Smooth muscle cell (in vitro differentiated cells): Measurements from ENCODE around the gene C10orf71. TPM values are rescaled to one million over a fixed set of nuclear protein-coding genes. Genes with fewer than 3 reads are reported as not detected.

ENCODE experiments used
- DNase-seq: peaks from one replicate; lab custom pipeline; 2025; ENCODE audit not compliant: unreplicated experiment; lab: John Stamatoyannopoulos, UW
- H2AFZ ChIP-seq: fragments of 200-600 bp; sonication (generic); 2 replicates; pipeline ENCODE4 v1.6.0; 2016; ENCODE audit warnings: antibody characterized with exemption, low read depth, mild to moderate bottlenecking
- H3F3A ChIP-seq: fragments of 200-600 bp; sonication (generic); 2 replicates; pipeline ENCODE4 v1.6.0; 2017; ENCODE audit warnings: antibody characterized with exemption, low read depth
- H3K27ac ChIP-seq: fragments of 200-600 bp; sonication (generic); 2 replicates; pipeline ENCODE4 v1.5.1; 2016; ENCODE audit warnings: low read depth, mild to moderate bottlenecking
- H3K27me3 ChIP-seq: fragments of 200-600 bp; sonication (generic); 2 replicates; pipeline ENCODE4 v1.6.1; 2016; ENCODE audit warnings: low read depth, mild to moderate bottlenecking
- H3K36me3 ChIP-seq: fragments of 200-600 bp; sonication (generic); 2 replicates; pipeline ENCODE4 v1.5.1; 2016; ENCODE audit warnings: low read depth
- H3K4me1 ChIP-seq: fragments of 200-600 bp; sonication (generic); 2 replicates; pipeline ENCODE4 v1.5.1; 2016; ENCODE audit warnings: low read depth
- H3K4me2 ChIP-seq: fragments of 200-600 bp; sonication (generic); 2 replicates; pipeline ENCODE4 v1.6.0; 2016; ENCODE audit warnings: mild to moderate bottlenecking
- H3K4me3 ChIP-seq: fragments of 200-600 bp; sonication (generic); 2 replicates; pipeline ENCODE4 v1.5.1; 2016; ENCODE audit warnings: mild to moderate bottlenecking
- H3K79me2 ChIP-seq: fragments of 200-600 bp; sonication (generic); 2 replicates; pipeline ENCODE4 v1.6.0; 2016; ENCODE audit warnings: low read depth, mild to moderate bottlenecking
- H3K9ac ChIP-seq: fragments of 200-600 bp; sonication (generic); 2 replicates; pipeline ENCODE4 v1.6.0; 2016; ENCODE audit warnings: low read depth
- H3K9me3 ChIP-seq: fragments of 200-600 bp; sonication (generic); replicated peaks from 2 replicates; pipeline ENCODE4 v1.5.1; 2016; ENCODE audit warnings: low read depth
- H4K20me1 ChIP-seq: fragments of 200-600 bp; sonication (generic); 2 replicates; pipeline ENCODE4 v1.6.0; 2016; ENCODE audit warnings: low read depth
- WGBS: methylation state at CpG from one replicate; pipeline ENCODE4 v1.1.7; 2016; ENCODE audit warnings: low lambda C conversion rate; 5-methylcytosine and 5-hydroxymethylcytosine counted together
- polyA plus RNA-seq: library from polyadenylated mRNA; unstranded; fragments of >200 nt; fragmentation: Nextera tagmentation; extraction: Ambion mirVana; gene quantifications from 2 replicates; pipeline ENCODE4 v1.2.1, GENCODE V29; 2016
- total RNA-seq: library from RNA; depleted of rRNA; stranded (reverse); fragments of >200 nt; gene quantifications from 2 replicates; pipeline ENCODE4 v1.2.3, GENCODE V29; 2014
- TF ChIP-seq, protein P1 (sequence below): fragments of 200-600 bp; sonication (generic); IDR thresholded peaks from 2 replicates; pipeline ENCODE4 v1.5.1; 2017; ENCODE audit warnings: borderline replicate concordance, mild to moderate bottlenecking, antibody characterized with exemption; ENCODE audit not compliant: insufficient read depth, poor library complexity, severe bottlenecking

C10orf71 gene
- total and polyA plus RNA-seq, 2 experiments from 2014 or later: not detected

DNA sequence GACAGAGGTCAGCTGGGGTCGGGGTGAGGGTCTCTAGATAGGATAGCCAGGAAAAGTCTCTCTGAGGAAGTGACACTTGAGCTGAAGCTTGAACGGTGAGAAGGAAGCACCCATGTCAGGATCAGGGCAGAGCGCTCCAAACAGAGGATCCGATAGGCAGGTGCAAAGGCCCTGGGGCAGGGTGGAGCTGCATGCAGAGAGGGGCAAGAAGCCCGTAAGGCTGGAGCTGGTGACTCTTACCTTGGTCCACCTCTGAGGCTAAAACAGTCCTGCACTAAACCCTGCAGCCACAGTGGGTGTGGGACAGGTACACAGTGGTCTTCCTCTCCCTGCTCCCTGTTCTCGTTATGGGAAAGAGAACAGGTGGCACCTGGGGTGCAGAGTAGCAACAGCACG, 5.8 kb upstream of the C10orf71 start:
- Histone ChIP-seq H3K36me3 (no peaks in the 10 kb centered on the region), H3K9me3 (no peaks in the 10 kb centered on the region), H3K9ac (no peak overlapping the region), H2AFZ (no peak overlapping the region), H3K4me3 (no peak overlapping the region), H3K4me2 (no peak overlapping the region), H3F3A (no peaks in the 10 kb centered on the region), H3K79me2 (no peaks in the 10 kb centered on the region), H4K20me1 (no peaks in the 10 kb centered on the region), H3K4me1 (peaks cover 5% of the 10 kb centered on the region), H3K27me3 (no peaks in the 10 kb centered on the region), H3K27ac (no peak overlapping the region)
- DNase-seq: no peak
- TF ChIP-seq, protein P1, sequence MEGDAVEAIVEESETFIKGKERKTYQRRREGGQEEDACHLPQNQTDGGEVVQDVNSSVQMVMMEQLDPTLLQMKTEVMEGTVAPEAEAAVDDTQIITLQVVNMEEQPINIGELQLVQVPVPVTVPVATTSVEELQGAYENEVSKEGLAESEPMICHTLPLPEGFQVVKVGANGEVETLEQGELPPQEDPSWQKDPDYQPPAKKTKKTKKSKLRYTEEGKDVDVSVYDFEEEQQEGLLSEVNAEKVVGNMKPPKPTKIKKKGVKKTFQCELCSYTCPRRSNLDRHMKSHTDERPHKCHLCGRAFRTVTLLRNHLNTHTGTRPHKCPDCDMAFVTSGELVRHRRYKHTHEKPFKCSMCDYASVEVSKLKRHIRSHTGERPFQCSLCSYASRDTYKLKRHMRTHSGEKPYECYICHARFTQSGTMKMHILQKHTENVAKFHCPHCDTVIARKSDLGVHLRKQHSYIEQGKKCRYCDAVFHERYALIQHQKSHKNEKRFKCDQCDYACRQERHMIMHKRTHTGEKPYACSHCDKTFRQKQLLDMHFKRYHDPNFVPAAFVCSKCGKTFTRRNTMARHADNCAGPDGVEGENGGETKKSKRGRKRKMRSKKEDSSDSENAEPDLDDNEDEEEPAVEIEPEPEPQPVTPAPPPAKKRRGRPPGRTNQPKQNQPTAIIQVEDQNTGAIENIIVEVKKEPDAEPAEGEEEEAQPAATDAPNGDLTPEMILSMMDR: no peak
- 86% methylated on average over 7 of the region's 7 CpGs for whole genome bisulfite sequencing

- DNase-seq: no peak
- H3K4me2 ChIP-seq: no peak overlapping the region
- 79% methylated on average over 5 of the region's 5 CpGs for WGBS
- H3K9ac ChIP-seq: no peak overlapping the region
- H3K4me3 ChIP-seq: no peak overlapping the region
- no peaks in the 10 kb centered on the region for H3K9me3 ChIP-seq
- H3F3A ChIP-seq: no peaks in the 10 kb centered on the region
- TF ChIP-seq, protein P1: no peak
- H3K27ac ChIP-seq: no peak overlapping the region
- H3K4me1 ChIP-seq: peaks cover 8% of the 10 kb centered on the region
- H3K27me3 ChIP-seq: no peaks in the 10 kb centered on the region
- H4K20me1 ChIP-seq: no peaks in the 10 kb centered on the region
- H3K36me3 ChIP-seq: no peaks in the 10 kb centered on the region
- no peak overlapping the region for H2AFZ ChIP-seq
- H3K79me2 ChIP-seq: no peaks in the 10 kb centered on the region
These were observed 4.2 kb upstream of the C10orf71 start for GRCh38 chr10:49294731-49295130.

GRCh38 chr10:49295297-49295696, 3.7 kb upstream of the C10orf71 start:
- H4K20me1 ChIP-seq: no peaks in the 10 kb centered on the region
- H3K27me3 ChIP-seq: no peaks in the 10 kb centered on the region
- H3K79me2 ChIP-seq: no peaks in the 10 kb centered on the region
- H3K9ac ChIP-seq: no peak overlapping the region
- H3K4me3 ChIP-seq: no peak overlapping the region
- no peaks in the 10 kb centered on the region for H3K9me3 ChIP-seq
- no peak overlapping the region for H3K4me2 ChIP-seq
- TF ChIP-seq, protein P1: no peak
- no peaks in the 10 kb centered on the region for H3K36me3 ChIP-seq
- DNase-seq: no peak
- WGBS: 90% methylated on average over 3 of the region's 3 CpGs
- peaks cover 8% of the 10 kb centered on the region for H3K4me1 ChIP-seq
- H2AFZ ChIP-seq: no peak overlapping the region
- no peaks in the 10 kb centered on the region for H3F3A ChIP-seq
- H3K27ac ChIP-seq: no peak overlapping the region

GRCh38 chr10:49296382-49296781, 2.6 kb upstream of the C10orf71 start:
- Histone ChIP-seq H3K4me1 (peaks cover 8% of the 10 kb centered on the region), H3K4me2 (no peak overlapping the region), H3K9ac (no peak overlapping the region), H3K36me3 (no peaks in the 10 kb centered on the region), H3F3A (no peaks in the 10 kb centered on the region), H3K9me3 (no peaks in the 10 kb centered on the region), H3K27me3 (no peaks in the 10 kb centered on the region), H3K4me3 (no peak overlapping the region), H2AFZ (no peak overlapping the region), H4K20me1 (no peaks in the 10 kb centered on the region), H3K79me2 (no peaks in the 10 kb centered on the region), H3K27ac (no peak overlapping the region)
- TF ChIP-seq, protein P1: no peak
- no peak for DNase-seq
- 97% methylated on average over 7 of the region's 7 CpGs for WGBS
